Transverse colon (tissue), 1 donor: ENCODE measurements around the gene ASB11.

ENCODE experiments used
- EP300 ChIP-seq: sonication (generic); formaldehyde crosslinking; IDR thresholded peaks from one replicate; pipeline ENCODE4 v1.6.1; 2017; ENCODE audit warnings: antibody characterized with exemption, low read depth
- POLR2A ChIP-seq: fragments of 450-650 bp; IDR thresholded peaks from one replicate; pipeline ENCODE4 v1.6.1; 2016; ENCODE audit warnings: antibody characterized with exemption, mild to moderate bottlenecking, moderate library complexity

DNA sequence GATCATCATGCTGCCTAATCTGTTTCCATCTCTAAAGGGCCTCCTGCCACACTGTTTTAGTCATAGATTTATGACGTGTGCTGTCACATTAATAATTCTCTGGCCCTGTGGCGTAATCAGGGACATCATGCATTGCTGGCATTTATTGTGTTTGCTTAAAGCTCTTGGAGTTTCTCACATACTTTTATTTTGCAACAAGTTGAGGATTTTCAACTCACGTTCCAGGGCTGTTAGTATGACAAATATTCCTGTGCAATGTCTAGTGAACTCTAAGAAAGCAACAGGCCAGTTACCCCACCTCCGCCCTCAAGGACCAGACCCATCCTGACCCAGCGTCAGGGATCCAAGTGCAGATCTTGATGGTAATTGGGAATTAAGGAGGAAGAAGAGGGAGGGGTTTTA lies 27.6 kb upstream of the ASB11 start:
- TF ChIP-seq POLR2A (no peak), EP300 (no peak)
